ENCODE data around the gene TMEM271.
"Not testable (repeated sequence)": the region's sequence is repeated elsewhere in the genome, so short reads cannot be mapped to it uniquely, and the experiment has no call there.

TMEM271 gene

GRCh38 chr4:566035-566434, 10.1 kb downstream of the TMEM271 start:
- DNase-seq (ENCODE audit: low spot score) (no peak), FAIRE-seq (no peak)

DNA sequence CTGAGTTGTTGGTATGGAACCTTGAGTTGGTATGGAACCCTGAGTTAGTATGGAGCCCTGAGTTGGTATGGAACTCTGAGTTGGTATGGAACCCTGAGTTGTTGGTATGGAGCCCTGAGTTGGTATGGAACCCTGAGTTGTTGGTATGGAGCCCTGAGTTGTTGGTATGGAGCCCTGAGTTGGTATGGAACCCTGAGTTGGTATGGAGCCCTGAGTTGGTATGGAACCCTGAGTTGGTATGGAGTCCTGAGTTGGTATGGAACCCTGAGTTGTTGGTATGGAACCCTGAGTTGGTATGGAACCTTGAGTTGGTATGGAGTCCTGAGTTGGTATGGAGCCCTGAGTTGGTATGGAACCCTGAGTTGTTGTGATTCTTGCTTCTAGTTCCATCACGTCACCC, 10.5 kb downstream of the TMEM271 start:
- FAIRE-seq; DNase-seq (ENCODE audit: low spot score): not testable (repeated sequence)

DNA sequence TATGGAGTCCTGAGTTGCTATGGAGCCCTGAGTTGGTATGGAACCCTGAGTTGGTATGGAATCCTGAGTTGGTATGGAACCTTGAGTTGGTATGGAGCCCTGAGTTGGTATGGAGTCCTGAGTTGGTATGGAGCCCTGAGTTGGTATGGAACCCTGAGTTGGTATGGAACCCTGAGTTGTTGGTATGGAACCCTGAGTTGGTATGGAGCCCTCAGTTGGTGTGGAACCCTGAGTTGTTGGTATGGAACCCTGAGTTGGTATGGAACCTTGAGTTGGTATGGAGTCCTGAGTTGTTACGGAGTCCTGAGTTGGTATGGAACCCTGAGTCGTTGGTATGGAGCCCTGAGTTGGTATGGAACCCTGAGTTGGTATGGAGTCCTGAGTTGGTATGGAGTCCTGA, 13.6 kb downstream of the TMEM271 start:
- DNase-seq (ENCODE audit: low spot score); FAIRE-seq: not testable (repeated sequence)

- DNase-seq (ENCODE audit: low spot score) (no peak), FAIRE-seq (no peak)
Measured at GRCh38 chr4:561426-561825, 14.7 kb downstream of the TMEM271 start.

DNA sequence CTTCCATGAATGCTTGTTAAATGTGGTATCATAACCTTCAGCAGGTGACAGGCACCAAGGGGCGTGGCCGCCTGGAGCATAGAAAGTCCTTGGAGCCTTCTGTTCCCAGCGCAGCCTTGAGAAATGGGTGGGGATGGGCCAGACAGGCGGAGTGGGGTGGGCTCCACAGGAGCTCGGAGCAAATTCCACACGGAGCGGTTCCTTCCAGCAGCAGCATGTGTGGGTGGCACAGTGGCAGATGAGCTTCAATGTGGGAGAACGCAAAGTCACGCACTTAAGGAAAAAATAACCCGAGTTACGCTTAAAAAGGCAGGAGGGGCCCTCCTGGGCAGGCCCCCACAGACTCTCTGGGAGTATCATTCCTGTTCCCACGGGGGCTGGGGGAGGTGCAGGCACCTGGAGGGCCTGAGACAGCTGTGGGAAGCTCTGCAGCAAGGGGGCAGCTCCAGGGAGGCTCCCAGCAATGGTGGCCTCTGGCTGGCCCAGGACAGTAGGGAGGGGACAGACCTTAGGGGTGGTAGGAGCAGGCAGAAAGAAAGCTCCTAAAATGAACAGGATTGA, 15.3 kb downstream of the TMEM271 start:
- DNase-seq (ENCODE audit: low spot score) (no peak), FAIRE-seq (no peak)

GRCh38 chr4:560061-560460, 16.0 kb downstream of the TMEM271 start:
- FAIRE-seq, result no peak

DNA sequence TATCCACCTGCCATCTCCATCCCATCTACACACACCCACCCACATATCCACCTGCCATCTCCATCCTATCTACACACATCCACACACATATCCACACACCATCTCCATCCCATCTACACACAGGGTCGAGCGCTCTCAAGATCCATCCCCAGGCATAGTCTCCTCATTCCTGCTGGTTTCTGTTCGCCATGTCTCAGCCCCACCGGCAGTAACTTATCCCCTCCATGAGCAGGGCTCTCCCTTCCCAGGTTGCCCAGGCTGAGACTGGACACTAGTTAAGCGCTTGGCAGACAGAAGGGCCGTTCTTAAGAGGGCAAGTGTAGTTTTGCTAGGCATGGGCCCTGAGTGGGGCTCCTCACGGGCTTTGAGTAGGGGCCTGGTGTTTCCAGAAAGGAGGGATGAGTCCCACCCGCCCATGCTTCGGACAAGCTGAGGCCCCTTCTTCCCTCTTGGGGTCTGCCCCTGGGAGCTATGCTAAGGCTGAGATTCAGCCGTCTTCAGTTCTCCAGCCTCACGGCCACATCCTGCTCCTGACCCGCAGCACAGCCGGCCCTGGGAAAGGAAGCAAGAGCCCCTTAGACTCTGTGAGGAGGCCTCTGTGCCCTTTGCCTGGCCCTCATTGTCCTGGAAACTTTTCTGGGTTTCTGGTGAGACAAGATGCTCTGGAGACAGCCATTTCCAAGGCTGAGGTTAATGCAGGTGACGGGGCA, 20.4 kb downstream of the TMEM271 start:
- DNase-seq (ENCODE audit: low spot score) (no peak), FAIRE-seq (no peak)

More at GRCh38 chr4:560061-560460, 16.0 kb downstream of the TMEM271 start:
- DNase-seq (ENCODE audit: low spot score), result no peak

DNA sequence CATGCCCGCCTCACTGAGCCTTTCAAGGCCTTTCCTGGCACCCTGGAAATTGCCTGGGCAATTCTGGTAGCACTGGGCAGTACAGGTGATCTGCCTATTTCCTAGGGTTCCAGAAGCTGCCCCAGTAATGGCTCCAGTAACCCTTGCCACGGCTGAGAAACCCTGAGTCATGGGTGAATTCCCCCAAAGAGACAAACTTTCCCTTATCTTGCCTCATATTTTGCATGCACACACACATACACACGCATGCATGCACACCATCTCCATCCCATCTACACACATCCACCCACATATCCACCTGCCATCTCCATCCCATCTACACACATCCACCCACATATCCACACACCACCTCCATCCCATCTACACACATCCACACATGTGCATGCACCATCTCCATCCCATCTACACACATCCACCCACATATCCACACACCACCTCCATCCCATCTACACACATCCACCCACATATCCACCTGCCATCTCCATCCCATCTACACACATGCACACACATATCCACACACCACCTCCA, 21.2 kb downstream of the TMEM271 start:
- not testable (repeated sequence) for DNase-seq (ENCODE audit: low spot score)
- FAIRE-seq, result peak; percentile 100

DNA sequence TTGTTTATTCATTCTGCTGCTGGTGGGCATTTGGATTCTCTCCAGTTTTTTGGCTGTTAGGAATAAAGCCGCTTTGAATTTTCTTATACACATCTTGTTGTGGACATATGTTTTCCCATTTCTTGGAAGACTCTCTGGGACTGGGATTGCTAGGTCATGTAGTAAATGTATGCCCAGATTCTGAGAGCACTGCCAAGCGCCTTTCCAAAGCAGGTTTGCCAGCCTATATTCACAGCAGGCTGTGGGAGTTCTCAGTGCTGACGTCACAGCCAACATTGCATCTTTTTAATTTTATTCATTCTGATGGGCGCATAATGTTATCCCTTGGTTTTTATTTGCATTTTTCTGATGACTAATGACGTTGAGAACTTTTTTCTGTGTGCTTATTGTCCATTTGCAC, 24.1 kb downstream of the TMEM271 start:
- FAIRE-seq (no peak), DNase-seq (ENCODE audit: low spot score) (no peak)

DNA sequence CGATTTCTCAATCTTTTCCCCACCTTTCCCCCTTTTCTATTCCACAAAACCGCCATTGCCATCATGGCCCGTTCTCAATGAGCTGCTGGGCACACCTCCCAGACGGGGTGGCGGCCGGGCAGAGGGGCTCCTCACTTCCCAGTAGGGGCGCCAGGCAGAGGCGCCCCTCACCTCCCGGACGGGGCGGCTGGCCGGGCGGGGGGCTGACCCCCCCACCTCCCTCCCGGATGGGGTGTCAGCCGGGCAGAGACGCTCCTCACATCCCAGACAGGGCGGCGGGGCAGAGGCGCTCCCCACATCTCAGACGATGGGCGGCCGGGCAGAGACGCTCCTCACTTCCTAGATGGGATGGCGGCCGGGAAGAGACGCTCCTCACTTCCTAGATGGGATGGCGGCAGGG, 25.8 kb downstream of the TMEM271 start:
- FAIRE-seq; DNase-seq (ENCODE audit: low spot score): not testable (repeated sequence)

GRCh38 chr4:548976-549375, 27.1 kb downstream of the TMEM271 start:
- no peak for DNase-seq (ENCODE audit: low spot score)
- no peak for FAIRE-seq

- FAIRE-seq, result no peak
- no peak for DNase-seq (ENCODE audit: low spot score)
Measured at GRCh38 chr4:545612-546011, 30.5 kb downstream of the TMEM271 start.

DNA sequence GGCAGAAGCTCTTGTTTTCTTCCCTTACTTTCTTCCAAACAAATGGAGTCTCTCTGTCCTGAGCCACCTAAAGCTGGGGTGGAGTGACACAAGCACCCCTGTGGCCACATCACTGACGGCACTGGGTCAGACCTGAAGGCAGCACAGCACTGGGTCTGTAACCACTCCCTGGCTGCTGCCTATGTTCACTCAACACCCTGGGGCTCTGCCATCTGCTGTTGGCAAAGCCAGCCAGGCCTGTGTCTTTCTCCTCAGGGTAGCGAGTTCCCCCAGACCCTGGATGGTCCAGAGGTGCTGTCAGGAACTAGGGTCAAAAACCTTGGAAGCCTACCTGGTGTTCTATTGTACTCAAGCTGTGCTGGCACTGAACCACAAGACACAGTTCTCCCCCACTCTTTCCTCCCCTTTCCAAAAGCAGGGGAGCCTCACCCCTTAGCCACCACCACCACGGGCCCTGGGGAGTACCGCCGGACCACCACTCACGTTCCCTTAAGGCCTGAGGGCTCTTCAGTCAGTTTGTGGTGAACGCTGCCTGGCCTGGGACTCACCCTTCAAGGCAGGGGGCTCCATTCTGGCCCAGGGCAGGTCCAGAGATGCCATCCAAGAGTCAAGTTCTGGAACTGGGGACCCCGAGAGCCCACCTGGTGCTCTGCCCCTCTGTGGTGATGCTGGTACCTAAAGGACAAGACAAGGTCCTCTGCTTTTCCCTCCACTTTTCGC, 31.5 kb downstream of the TMEM271 start:
- DNase-seq (ENCODE audit: low spot score) (no peak), FAIRE-seq (no peak)

- DNase-seq (ENCODE audit: low spot score), result no peak
- no peak for FAIRE-seq
Measured at GRCh38 chr4:541271-541670, 34.8 kb downstream of the TMEM271 start.

DNA sequence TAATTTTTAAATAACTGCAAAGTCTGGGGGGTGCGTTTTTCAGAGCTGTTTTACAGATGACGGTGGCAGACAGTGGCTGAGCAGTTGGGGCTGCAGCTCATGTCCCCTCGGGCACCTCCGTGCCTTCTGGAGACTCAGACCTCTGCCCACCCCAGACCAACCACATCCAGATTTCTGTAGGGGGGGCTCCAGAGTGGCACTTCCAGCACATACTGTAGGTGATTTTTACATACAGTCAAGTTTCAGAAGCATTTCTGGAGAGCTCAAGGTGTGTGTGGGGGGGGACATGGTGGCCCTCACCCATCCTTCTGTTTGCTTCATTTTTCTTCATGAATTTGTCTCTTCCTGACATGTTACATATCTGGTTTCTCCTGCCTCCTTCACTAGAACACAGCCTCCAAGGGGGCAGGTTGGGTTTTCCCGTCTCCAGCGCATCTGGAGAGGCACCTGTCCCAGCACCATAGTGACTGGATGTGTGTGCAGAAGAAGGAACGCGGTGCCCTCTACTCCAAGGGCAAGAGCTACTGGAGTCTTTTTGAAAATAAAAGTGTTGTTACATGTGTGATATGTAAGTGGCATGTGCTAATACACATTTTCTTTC, 37.5 kb downstream of the TMEM271 start:
- FAIRE-seq, result no peak

GRCh38 chr4:537436-538264, 38.4 kb downstream of the TMEM271 start:
- DNase-seq (ENCODE audit: low spot score), result no peak
- FAIRE-seq, result no peak

More for the DNA sequence above, 37.5 kb downstream of the TMEM271 start:
- no peak for DNase-seq (ENCODE audit: low spot score)

DNA sequence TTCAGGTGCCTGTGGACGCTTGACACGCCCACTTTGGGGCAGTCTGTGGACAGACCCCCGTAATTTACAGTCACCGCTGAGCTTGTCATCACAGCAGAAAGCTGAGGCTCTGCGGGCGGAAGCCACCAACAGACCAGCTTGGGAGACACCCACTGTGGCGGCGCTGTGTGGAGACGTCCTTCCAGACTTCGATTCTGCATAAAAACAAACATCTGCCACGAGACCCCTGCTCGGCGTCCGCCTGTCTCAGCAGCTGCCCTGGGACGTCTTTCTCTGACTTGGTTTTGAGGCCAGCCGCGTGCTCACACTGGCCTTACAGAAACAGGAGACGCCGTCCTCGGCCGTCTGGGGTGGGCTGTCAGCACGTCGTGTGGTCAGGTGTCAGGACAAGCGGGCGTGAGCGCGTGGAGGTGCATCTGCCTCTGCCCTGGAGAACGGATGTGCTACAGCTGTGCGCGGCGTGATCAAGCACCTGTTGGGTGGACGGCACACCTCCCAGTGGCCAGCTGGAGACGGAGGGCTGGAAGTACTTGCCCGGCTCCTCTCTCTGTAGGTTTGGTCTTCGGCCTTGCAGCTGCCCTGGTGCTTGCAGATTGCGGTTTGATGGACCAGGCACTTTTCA, 39.6 kb downstream of the TMEM271 start:
- FAIRE-seq (no peak), DNase-seq (ENCODE audit: low spot score) (no peak)

DNA sequence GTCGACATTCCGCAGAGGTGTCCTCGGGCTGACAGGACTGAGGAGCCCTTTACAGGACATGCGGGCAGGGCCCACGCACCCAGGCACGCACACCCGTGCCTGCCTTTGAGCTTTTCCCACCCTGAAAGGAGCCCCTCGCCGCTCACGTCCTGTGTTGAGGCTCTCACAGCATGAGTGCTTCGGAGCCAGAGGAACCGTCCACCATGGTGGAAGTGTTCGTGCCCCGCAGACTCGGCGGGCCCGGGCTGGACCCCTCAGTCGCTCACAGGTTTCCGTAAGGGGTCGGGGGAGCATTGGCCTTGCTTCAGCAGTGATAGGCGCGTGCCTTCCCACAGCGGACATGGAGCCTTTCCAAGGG, 40.2 kb downstream of the TMEM271 start:
- FAIRE-seq, result no peak
- no peak for DNase-seq (ENCODE audit: low spot score)

- DNase-seq (ENCODE audit: low spot score) (no peak), FAIRE-seq (no peak)
Measured at GRCh38 chr4:535181-535923, 40.7 kb downstream of the TMEM271 start.

DNA sequence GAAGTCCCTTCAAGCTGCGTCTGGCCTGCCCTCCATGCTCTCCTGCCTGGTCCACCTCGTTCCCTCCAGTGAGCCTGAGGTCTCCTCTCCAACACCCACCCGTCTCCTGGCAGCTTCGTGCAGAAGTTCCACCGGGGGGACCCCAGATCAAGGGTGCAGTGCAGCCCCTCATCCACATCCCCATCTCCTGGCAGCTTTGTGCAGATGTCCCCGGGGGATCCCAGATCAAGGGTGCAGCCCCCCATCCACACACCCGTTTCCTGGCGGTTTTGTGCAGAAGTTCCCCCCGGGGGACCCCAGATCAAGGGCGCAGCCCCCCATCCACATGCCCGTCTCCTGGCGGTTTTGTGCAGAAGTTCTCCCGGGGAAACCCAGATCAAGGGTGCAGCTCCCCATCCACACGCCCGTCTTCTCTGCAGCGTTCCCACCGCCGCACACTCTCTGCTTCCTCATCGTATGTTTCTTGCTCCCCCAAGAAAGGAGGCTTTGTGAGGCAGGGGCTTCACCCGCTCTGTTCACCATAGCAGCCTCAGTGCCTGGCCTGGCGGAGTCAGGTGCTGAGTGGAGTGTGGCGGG, 41.4 kb downstream of the TMEM271 start:
- DNase-seq (ENCODE audit: low spot score) (no peak), FAIRE-seq (no peak)

Measured in urothelium cell line (cell line).